ENCODE measurements around the gene BMP6. TPM values are rescaled to one million over a fixed set of nuclear protein-coding genes. Genes with fewer than 3 reads are reported as not detected.

BMP6 gene
- total and polyA plus RNA-seq, 7 donors = 0.64 to 5.3 (median 2.2) TPM; not detected in 2

- 79 to 89% methylated on average over 18 of the region's 18 CpGs for WGBS, 2 donors
- TF ChIP-seq EP300 (IDR thresholded peaks at IDR 0.05) = no peak
- no peak for TF ChIP-seq CTCF (IDR thresholded peaks at IDR 0.05)
- no peak for TF ChIP-seq POLR2A (IDR thresholded peaks at IDR 0.05)
- no peak for TF ChIP-seq POLR2AphosphoS5 (IDR thresholded peaks at IDR 0.05)
- Histone ChIP-seq H3K4me1 (no peaks in the 10 kb centered on the region), H3K36me3 (no peaks in the 10 kb centered on the region), H3K27me3 (peaks cover 7 to 39% (median 27%) of the 10 kb centered on the region in 3 donors), H3K4me3 (no peak overlapping the region), H3K27ac (no peak overlapping the region), H3K9me3 (no peaks in the 10 kb centered on the region)
- intact Hi-C loops (cut with DNase I) = no loop called here
- no peak for DNase-seq
These were observed 8.9 kb downstream of the BMP6 start for GRCh38 chr6:7734707-7735383.

- 96% methylated on average over 3 of the region's 3 CpGs for WGBS, 2 donors
- Histone ChIP-seq H3K27me3 (peaks cover 0 to 17% (median 9%) of the 10 kb centered on the region in 3 donors), H3K27ac (no peak overlapping the region), H3K4me1 (no peaks in the 10 kb centered on the region), H3K9me3 (no peaks in the 10 kb centered on the region), H3K4me3 (no peak overlapping the region), H3K36me3 (no peaks in the 10 kb centered on the region)
- intact Hi-C loops (cut with DNase I) = loop anchor here (2.0 kb wide), 1 partner anchor 18 kb away; no protein-coding TSS in a partner anchor
- no peak for DNase-seq
- TF ChIP-seq CTCF (IDR thresholded peaks at IDR 0.05) (no peak), POLR2A (IDR thresholded peaks at IDR 0.05) (no peak), EP300 (IDR thresholded peaks at IDR 0.05) (no peak), POLR2AphosphoS5 (IDR thresholded peaks at IDR 0.05) (no peak)
These were observed 11.2 kb downstream of the BMP6 start for GRCh38 chr6:7737106-7737505.

- DNase-seq = no peak
- Histone ChIP-seq H3K27me3 (peaks cover 0 to 12% (median 5%) of the 10 kb centered on the region in 3 donors), H3K27ac (no peak overlapping the region), H3K4me3 (no peak overlapping the region), H3K36me3 (no peaks in the 10 kb centered on the region), H3K4me1 (no peaks in the 10 kb centered on the region), H3K9me3 (no peaks in the 10 kb centered on the region)
- WGBS, 2 donors = 92 to 94% methylated on average over 2 of the region's 2 CpGs
- intact Hi-C loops (cut with DNase I) = loop anchor here (2.0 kb wide), 1 partner anchor 17 kb away; no protein-coding TSS in a partner anchor
- TF ChIP-seq POLR2AphosphoS5 (IDR thresholded peaks at IDR 0.05) = no peak
These were observed 12.0 kb downstream of the BMP6 start for GRCh38 chr6:7737867-7738266.

GRCh38 chr6:7742223-7742785, 16.4 kb downstream of the BMP6 start:
- Histone ChIP-seq H3K27me3 (peaks cover 0 to 7% (median 0%) of the 10 kb centered on the region in 3 donors), H3K9me3 (no peaks in the 10 kb centered on the region), H3K4me1 (no peaks in the 10 kb centered on the region), H3K27ac (no peak overlapping the region), H3K36me3 (no peaks in the 10 kb centered on the region), H3K4me3 (no peak overlapping the region)
- intact Hi-C loops (cut with DNase I) = no loop called here
- 57 to 77% methylated on average over 10 of the region's 10 CpGs for WGBS, 2 donors
- no peak for DNase-seq
- no peak for TF ChIP-seq POLR2AphosphoS5 (IDR thresholded peaks at IDR 0.05)
- TF ChIP-seq POLR2A (IDR thresholded peaks at IDR 0.05) = no peak

- Histone ChIP-seq H3K27ac (no peak overlapping the region), H3K4me1 (no peaks in the 10 kb centered on the region), H3K27me3 (peaks cover 0 to 7% (median 0%) of the 10 kb centered on the region in 3 donors), H3K4me3 (no peak overlapping the region), H3K9me3 (no peaks in the 10 kb centered on the region), H3K36me3 (no peaks in the 10 kb centered on the region)
- 88 to 93% methylated on average over 10 of the region's 10 CpGs for whole genome bisulfite sequencing, 2 donors
- intact Hi-C loops (cut with DNase I) = no loop called here
- DNase-seq = no peak
- no peak for TF ChIP-seq CTCF (IDR thresholded peaks at IDR 0.05)
- no peak for TF ChIP-seq EP300 (IDR thresholded peaks at IDR 0.05)
- no peak for TF ChIP-seq POLR2AphosphoS5 (IDR thresholded peaks at IDR 0.05)
- TF ChIP-seq POLR2A (IDR thresholded peaks at IDR 0.05) = no peak
These were observed 20.0 kb downstream of the BMP6 start for GRCh38 chr6:7745942-7746341.

All from sigmoid colon (tissue), 7 donors.